Bronchial epithelial cell (primary cell): ENCODE measurements around the gene ATP9A. TPM values are rescaled to one million over a fixed set of nuclear protein-coding genes. Genes with fewer than 3 reads are reported as not detected.
"Not testable (repeated sequence)": the region's sequence is repeated elsewhere in the genome, so short reads cannot be mapped to it uniquely, and the experiment has no call there.

Experiments
- DNase-seq: peaks from one replicate; pipeline ENCODE4 v3.0.0-alpha.2; 2010; ENCODE audit warnings: low read depth
- FAIRE-seq: peaks from 2 replicates; lab custom pipeline; 2011; peaks lifted over from hg19 to GRCh38; lab: Jason Lieb, UNC
- H3K27me3 ChIP-seq: 2 replicates; pipeline ENCODE4 v1.5.1; 2011; ENCODE audit warnings: low read length; ENCODE audit not compliant: control insufficient read depth, insufficient read depth
- H3K36me3 ChIP-seq: 2 replicates; pipeline ENCODE4 v1.5.1; 2011; ENCODE audit warnings: low read length; ENCODE audit not compliant: control insufficient read depth, insufficient read depth
- H3K4me3 ChIP-seq: 2 replicates; pipeline ENCODE4 v1.5.1; 2011; ENCODE audit warnings: mild to moderate bottlenecking, low read depth, low read length, control low read depth
- total RNA-seq: library from RNA; depleted of rRNA; stranded (reverse); fragments of >200 nt; gene quantifications from 2 replicates; pipeline ENCODE4 v1.2.1, GENCODE V29; 2014
- TF ChIP-seq, protein P1 (sequence below): IDR thresholded peaks from 2 replicates; pipeline ENCODE4 v1.5.1; 2011; ENCODE audit warnings: mild to moderate bottlenecking, moderate library complexity, low read length, control low read depth, inconsistent platforms; ENCODE audit not compliant: insufficient read depth, severe bottlenecking

Gene ATP9A
- total RNA-seq, 1 donor from 2014 or later: 26.3 TPM

GRCh38 chr20:51745804-51746203 is 22.4 kb downstream of the ATP9A start:
- FAIRE-seq (no peak), DNase-seq (no peak)
- no peak overlapping the region for H3K4me3 ChIP-seq
- TF ChIP-seq, protein P1, sequence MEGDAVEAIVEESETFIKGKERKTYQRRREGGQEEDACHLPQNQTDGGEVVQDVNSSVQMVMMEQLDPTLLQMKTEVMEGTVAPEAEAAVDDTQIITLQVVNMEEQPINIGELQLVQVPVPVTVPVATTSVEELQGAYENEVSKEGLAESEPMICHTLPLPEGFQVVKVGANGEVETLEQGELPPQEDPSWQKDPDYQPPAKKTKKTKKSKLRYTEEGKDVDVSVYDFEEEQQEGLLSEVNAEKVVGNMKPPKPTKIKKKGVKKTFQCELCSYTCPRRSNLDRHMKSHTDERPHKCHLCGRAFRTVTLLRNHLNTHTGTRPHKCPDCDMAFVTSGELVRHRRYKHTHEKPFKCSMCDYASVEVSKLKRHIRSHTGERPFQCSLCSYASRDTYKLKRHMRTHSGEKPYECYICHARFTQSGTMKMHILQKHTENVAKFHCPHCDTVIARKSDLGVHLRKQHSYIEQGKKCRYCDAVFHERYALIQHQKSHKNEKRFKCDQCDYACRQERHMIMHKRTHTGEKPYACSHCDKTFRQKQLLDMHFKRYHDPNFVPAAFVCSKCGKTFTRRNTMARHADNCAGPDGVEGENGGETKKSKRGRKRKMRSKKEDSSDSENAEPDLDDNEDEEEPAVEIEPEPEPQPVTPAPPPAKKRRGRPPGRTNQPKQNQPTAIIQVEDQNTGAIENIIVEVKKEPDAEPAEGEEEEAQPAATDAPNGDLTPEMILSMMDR: no peak
- no peaks in the 10 kb centered on the region for H3K27me3 ChIP-seq
- no peaks in the 10 kb centered on the region for H3K36me3 ChIP-seq

DNA sequence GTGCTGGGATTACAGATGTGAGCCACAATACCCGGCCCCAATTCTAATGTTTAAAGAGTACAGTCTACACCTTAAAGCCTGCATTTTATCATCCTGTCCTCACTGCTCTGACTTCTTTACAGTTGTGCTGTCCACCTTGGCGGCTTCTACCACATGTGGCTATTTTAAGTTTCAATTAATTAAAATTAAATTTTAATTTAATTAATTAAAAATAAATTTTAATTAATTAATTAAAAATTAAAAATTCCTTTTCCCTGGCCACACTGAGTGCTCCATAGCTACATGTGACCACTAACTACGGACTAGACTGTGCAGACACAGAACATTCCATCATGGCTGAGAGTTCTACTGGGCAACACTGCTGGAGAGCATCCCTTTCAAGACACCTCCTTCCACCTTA is 27.4 kb downstream of the ATP9A start:
- TF ChIP-seq, protein P1: no peak
- H3K4me3 ChIP-seq: no peak overlapping the region
- no peaks in the 10 kb centered on the region for H3K27me3 ChIP-seq
- DNase-seq (no peak), FAIRE-seq (no peak)
- H3K36me3 ChIP-seq: no peaks in the 10 kb centered on the region

GRCh38 chr20:51740308-51740707 is 27.9 kb downstream of the ATP9A start:
- FAIRE-seq, DNase-seq, H3K27me3 ChIP-seq: not testable (repeated sequence)

DNA sequence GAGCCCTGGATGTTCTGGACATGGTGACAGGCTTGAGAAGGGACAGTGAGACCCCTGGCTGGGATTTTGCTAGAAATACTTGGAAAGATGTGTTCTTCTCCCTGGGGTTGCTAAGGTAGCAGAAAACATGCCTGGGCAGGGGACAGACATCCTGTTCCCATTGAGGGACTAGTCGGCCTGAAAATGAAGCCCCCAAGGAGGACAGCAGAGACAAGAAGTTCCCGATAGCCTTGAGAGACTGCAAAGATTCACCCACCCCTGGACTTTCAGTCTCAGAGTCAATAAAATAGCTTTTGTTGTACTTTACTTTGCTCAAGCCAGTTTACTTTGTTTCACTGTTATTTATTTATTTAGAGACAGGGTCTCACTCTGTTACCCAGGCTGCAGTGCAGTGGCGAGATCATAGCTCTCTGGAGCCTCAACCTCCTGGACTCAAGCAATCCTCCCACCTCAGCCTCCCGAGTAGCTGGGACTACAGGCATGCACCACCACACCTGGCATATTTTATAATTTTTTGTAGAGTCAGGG is 28.4 kb downstream of the ATP9A start:
- TF ChIP-seq, protein P1: no peak
- DNase-seq (no peak), FAIRE-seq (no peak)
- Histone ChIP-seq H3K27me3 (no peaks in the 10 kb centered on the region), H3K36me3 (no peaks in the 10 kb centered on the region), H3K4me3 (no peak overlapping the region)

More at GRCh38 chr20:51740308-51740707, 27.9 kb downstream of the ATP9A start:
- H3K4me3 ChIP-seq, H3K36me3 ChIP-seq: not testable (repeated sequence)

DNA sequence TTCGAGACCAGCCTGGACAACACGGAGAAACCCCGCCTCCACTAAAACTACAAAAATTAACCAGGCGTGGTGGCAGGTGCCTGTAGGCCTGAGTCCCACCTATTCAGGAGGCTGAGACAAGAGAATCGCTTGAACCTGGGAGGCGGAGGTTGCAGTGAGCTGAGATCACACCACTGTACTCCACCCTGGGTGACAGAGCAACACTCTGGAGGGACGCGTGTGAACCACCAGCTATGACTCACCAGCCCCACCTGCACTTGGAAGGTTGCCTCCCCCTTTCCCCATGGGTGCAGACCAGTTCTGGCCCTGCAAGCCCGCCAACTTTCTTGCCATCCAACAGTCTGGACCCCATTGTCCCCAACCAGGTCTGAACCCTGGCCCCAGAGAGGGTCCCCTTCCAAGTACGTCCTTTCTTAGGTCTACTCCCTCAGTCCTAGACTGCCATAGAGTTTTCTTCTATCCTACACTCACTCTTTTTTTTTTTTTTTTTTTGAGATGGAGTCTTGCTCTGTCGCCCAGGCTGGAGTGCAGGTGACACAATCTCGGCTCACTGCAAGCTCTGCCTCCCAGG is 29.2 kb downstream of the ATP9A start:
- no peaks in the 10 kb centered on the region for H3K27me3 ChIP-seq
- TF ChIP-seq, protein P1: no peak
- H3K36me3 ChIP-seq: no peaks in the 10 kb centered on the region
- peak; percentile 47 for DNase-seq
- H3K4me3 ChIP-seq: no peak overlapping the region
- no peak for FAIRE-seq

DNA sequence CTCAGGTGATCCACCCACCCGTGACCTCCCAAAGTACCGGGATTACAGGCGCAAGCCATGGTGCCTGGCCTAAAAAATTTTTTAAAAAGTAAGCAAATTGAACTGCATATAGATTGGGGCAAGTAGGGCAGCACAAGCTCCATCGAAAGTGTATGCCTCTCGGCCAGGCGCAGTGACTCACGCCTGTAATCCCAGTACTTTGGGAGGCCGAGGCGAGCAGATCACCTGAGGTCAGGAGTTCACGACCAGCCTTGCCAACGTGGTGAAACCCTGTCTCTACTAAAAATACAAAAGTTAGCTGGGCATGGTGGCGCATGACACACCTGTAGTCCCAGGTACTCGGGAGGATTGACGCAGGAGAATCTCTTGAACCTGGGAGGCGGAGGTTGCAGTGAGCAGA is 29.9 kb downstream of the ATP9A start:
- DNase-seq, H3K4me3 ChIP-seq, H3K36me3 ChIP-seq, FAIRE-seq, H3K27me3 ChIP-seq: not testable (repeated sequence)

DNA sequence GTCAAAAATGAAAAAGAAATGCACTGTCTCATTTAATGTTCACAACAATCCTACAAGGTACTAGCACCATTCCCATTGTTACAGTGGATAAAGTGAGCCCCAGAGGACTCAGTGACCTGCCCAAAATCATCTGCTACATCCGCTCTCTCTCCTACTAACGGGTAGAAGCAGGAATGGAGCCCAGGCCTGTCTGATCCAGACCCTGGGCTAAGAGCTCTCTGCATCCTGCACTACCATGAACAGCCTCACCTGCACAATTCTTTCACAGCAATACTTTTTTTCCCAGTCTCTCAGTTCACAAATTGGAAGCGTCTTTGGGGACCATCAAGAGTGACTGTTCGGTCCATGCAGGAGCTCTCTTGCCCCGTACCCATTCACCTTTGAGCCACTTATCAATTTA is 31.2 kb downstream of the ATP9A start:
- DNase-seq: no peak
- Histone ChIP-seq H3K36me3 (no peaks in the 10 kb centered on the region), H3K27me3 (no peaks in the 10 kb centered on the region), H3K4me3 (no peak overlapping the region)
- TF ChIP-seq, protein P1: no peak
- FAIRE-seq: no peak
